GM18499 (cell line): ENCODE results near the gene ROBO4.

Experiments
- ATAC-seq: cut with Tn5 transposase; IDR thresholded peaks from one replicate; pipeline ENCODE4 v1.9.1; 2021; ENCODE audit warnings: moderate number of reproducible peaks; ENCODE audit not compliant: insufficient read depth, unreplicated experiment

The ROBO4 gene

GRCh38 chr11:124891373-124891861, 6.2 kb downstream of the ROBO4 start:
- ATAC-seq = no peak

GRCh38 chr11:124890683-124891372, 6.8 kb downstream of the ROBO4 start:
- no peak for ATAC-seq

- no peak for ATAC-seq
Observed at GRCh38 chr11:124890151-124890550, 7.5 kb downstream of the ROBO4 start.

- ATAC-seq = no peak
Observed at GRCh38 chr11:124889191-124890091, 8.2 kb downstream of the ROBO4 start.

- no peak for ATAC-seq
Observed at GRCh38 chr11:124887667-124888013, 10.0 kb downstream of the ROBO4 start.

GRCh38 chr11:124886978-124887666, 10.5 kb downstream of the ROBO4 start:
- ATAC-seq = no peak

- ATAC-seq = no peak
Observed at GRCh38 chr11:124886476-124886875, 11.2 kb downstream of the ROBO4 start.

GRCh38 chr11:124884869-124885479, 12.7 kb downstream of the ROBO4 start:
- no peak for ATAC-seq

- no peak for ATAC-seq
Observed at GRCh38 chr11:124884340-124884739, 13.3 kb downstream of the ROBO4 start.

- no peak for ATAC-seq
Observed at GRCh38 chr11:124882339-124883071, 15.2 kb downstream of the ROBO4 start.

GRCh38 chr11:124880958-124881357, 16.7 kb downstream of the ROBO4 start:
- no peak for ATAC-seq

- ATAC-seq = no peak
Observed at GRCh38 chr11:124880290-124880611, 17.4 kb downstream of the ROBO4 start.

GRCh38 chr11:124879493-124880289, 18.0 kb downstream of the ROBO4 start:
- no peak for ATAC-seq

- no peak for ATAC-seq
Observed at GRCh38 chr11:124878759-124879492, 18.7 kb downstream of the ROBO4 start.

- no peak for ATAC-seq
Observed at GRCh38 chr11:124877910-124878758, 19.5 kb downstream of the ROBO4 start.

- ATAC-seq = no peak
Observed at GRCh38 chr11:124877631-124877909, 20.1 kb downstream of the ROBO4 start.

- no peak for ATAC-seq
Observed at GRCh38 chr11:124876818-124877630, 20.6 kb downstream of the ROBO4 start.
